Fibroblast of pulmonary artery (primary cell): ENCODE data around the gene MEP1A.

Experiments used
- DNase-seq: peaks from one replicate; pipeline ENCODE4 v3.0.0-alpha.2; 2010; ENCODE audit warnings: low read depth
- H3K4me3 ChIP-seq: replicated peaks from 2 replicates; pipeline ENCODE4 v1.5.1; 2011; ENCODE audit warnings: low read depth, mild to moderate bottlenecking, control low read depth, low read length, moderate library complexity
- TF ChIP-seq, protein P1 (sequence below): IDR thresholded peaks from 2 replicates; pipeline ENCODE4 v1.5.1; 2011; ENCODE audit warnings: mild to moderate bottlenecking, control low read depth, low read length, inconsistent platforms; ENCODE audit errors: missing control alignments

MEP1A gene

DNA sequence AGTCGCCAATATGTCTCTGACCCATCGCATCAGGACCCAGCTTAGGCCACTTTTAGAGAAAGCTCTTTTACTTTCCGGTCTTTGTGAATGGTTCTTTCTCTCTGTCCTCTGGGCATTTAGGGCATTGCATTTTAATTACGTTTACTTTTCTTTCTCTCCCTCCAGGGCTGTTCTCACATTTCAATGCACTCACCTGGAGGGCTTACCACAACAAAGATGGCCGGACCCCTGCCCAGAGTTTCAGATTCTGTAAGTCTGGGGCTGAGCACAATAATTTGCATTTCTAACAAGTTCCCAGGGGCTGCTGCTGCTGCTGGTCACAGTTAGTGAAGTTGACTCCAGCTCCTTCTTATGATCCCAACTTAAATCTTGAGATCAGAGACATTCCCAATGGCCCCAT is 43.5 kb upstream of the MEP1A start:
- no peak overlapping the region for H3K4me3 ChIP-seq
- TF ChIP-seq, protein P1, sequence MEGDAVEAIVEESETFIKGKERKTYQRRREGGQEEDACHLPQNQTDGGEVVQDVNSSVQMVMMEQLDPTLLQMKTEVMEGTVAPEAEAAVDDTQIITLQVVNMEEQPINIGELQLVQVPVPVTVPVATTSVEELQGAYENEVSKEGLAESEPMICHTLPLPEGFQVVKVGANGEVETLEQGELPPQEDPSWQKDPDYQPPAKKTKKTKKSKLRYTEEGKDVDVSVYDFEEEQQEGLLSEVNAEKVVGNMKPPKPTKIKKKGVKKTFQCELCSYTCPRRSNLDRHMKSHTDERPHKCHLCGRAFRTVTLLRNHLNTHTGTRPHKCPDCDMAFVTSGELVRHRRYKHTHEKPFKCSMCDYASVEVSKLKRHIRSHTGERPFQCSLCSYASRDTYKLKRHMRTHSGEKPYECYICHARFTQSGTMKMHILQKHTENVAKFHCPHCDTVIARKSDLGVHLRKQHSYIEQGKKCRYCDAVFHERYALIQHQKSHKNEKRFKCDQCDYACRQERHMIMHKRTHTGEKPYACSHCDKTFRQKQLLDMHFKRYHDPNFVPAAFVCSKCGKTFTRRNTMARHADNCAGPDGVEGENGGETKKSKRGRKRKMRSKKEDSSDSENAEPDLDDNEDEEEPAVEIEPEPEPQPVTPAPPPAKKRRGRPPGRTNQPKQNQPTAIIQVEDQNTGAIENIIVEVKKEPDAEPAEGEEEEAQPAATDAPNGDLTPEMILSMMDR, result no peak
- DNase-seq, result no peak

GRCh38 chr6:46751658-46752057 is 41.5 kb upstream of the MEP1A start:
- H3K4me3 ChIP-seq, result no peak overlapping the region
- TF ChIP-seq, protein P1, result no peak
- DNase-seq, result no peak

DNA sequence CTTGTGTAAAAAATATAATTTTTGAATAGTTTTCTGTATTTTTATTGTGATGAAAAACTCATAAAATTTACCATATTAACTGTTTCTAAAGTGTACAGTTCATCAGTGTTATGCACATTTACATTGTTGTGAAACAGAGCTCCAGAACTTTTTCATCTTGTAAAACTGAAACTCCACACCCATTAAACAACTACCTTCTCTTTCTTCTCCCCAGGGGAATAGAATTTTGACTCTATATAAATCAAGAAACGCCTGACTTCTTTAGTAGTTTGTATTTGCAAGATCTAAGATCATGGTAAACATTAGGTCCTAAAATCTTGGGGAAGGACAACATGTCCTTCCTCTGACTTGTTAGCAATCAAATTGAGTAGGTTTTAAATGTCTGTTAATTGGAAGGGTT is 37.3 kb upstream of the MEP1A start:
- TF ChIP-seq, protein P1, result no peak
- no peak for DNase-seq
- H3K4me3 ChIP-seq, result no peak overlapping the region

- H3K4me3 ChIP-seq, result no peak overlapping the region
- peak; percentile 4 for DNase-seq
- TF ChIP-seq, protein P1, result no peak
These were observed 36.5 kb upstream of the MEP1A start for GRCh38 chr6:46756469-46757213.

- TF ChIP-seq, protein P1, result no peak
- H3K4me3 ChIP-seq, result no peak overlapping the region
- no peak for DNase-seq
These were observed 36.0 kb upstream of the MEP1A start for GRCh38 chr6:46757214-46757596.

GRCh38 chr6:46758960-46759753 is 34.0 kb upstream of the MEP1A start:
- H3K4me3 ChIP-seq, result no peak overlapping the region
- no peak for DNase-seq
- TF ChIP-seq, protein P1, result no peak

DNA sequence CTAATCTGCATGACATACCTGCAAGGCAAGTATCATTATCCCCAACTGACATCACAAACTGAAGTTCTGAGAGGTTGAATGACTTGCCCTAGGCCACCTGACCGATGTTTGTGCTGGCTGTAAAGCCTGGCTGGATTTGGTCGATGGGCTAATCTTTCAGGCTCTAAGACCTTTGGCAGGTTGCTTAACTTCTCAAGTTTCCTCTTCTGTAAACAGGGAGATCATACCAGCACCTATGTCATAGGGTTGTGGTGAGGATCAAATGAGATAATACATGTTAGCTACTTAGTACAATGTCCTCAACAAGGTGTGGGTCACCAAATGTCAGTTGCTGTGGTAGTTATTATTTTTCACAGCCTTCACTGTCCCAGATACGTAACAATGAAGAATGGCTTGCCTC is 32.3 kb upstream of the MEP1A start:
- no peak for DNase-seq
- H3K4me3 ChIP-seq, result no peak overlapping the region
- TF ChIP-seq, protein P1, result no peak
